Non-pigmented ciliary epithelial cell (primary cell): ENCODE measurements around the gene FMO2.

Experiments
- DNase-seq: peaks from one replicate; pipeline ENCODE4 v3.0.0-alpha.2; 2010; ENCODE audit warnings: low read depth

FMO2 gene

GRCh38 chr1:171257607-171258076 lies 72.5 kb downstream of the FMO2 start:
- DNase-seq: no peak

- no peak for DNase-seq
Measured at GRCh38 chr1:171258429-171258828, 73.3 kb downstream of the FMO2 start.

- DNase-seq: no peak
Measured at GRCh38 chr1:171258943-171259342, 73.8 kb downstream of the FMO2 start.
